H1 (cell line): Measurements from ENCODE around the gene QPCT. TPM values are rescaled to one million over a fixed set of nuclear protein-coding genes. Genes with fewer than 3 reads are reported as not detected.

Experiments used
- CTCF ChIA-PET: fragments of 300-600 bp; sonication (Branson Sonifier 250); formaldehyde crosslinking; loops from one replicate; lab custom pipeline; 2021; ENCODE audit not compliant: partially characterized antibody; lab: Charles Lee
- POLR2A ChIA-PET: fragments of 300-600 bp; sonication (Branson Sonifier 250); formaldehyde crosslinking; loops from one replicate; lab custom pipeline; 2021; ENCODE audit warnings: inconsistent platforms; ENCODE audit not compliant: partially characterized antibody; lab: Charles Lee
- DNase-seq, 2 experiments: peaks; one replicate each; pipeline versions ENCODE4 v3.0.0 to v3.0.0-alpha.2; 2010 to 2022; ENCODE audit warnings: low spot score in 2 of 2, low read depth in 1 of 2, mixed read lengths in 1 of 2
- FAIRE-seq: peaks from 2 replicates; lab custom pipeline; 2011; peaks lifted over from hg19 to GRCh38; lab: Jason Lieb, UNC
- H2AFZ ChIP-seq: 2 replicates; pipeline ENCODE4 v1.8.1; 2012; ENCODE audit warnings: low read length, inconsistent platforms
- H2AK5ac ChIP-seq: 2 replicates; pipeline ENCODE4 v1.6.1; 2013; ENCODE audit warnings: low read depth, low read length
- H2BK120ac ChIP-seq: replicated peaks from 2 replicates; pipeline ENCODE3; 2013; ENCODE audit warnings: low read depth, low read length, inconsistent platforms
- H2BK12ac ChIP-seq: 2 replicates; pipeline ENCODE4 v1.6.1; 2013; ENCODE audit warnings: low read depth, low read length
- H2BK15ac ChIP-seq: 2 replicates; pipeline ENCODE4 v1.6.1; 2013; ENCODE audit warnings: low read length
- H2BK20ac ChIP-seq: 2 replicates; pipeline ENCODE4 v1.6.1; 2013; ENCODE audit warnings: low read length
- H2BK5ac ChIP-seq: 2 replicates; pipeline ENCODE4 v1.6.1; 2013; ENCODE audit warnings: low read depth, low read length
- H3K14ac ChIP-seq: 2 replicates; pipeline ENCODE4 v1.6.1; 2013; ENCODE audit warnings: inconsistent platforms; ENCODE audit not compliant: insufficient read length
- H3K18ac ChIP-seq: 2 replicates; pipeline ENCODE4 v1.6.1; 2013; ENCODE audit warnings: low read length; ENCODE audit errors: extremely low read depth
- H3K23ac ChIP-seq: 2 replicates; pipeline ENCODE4 v1.6.1; 2013; ENCODE audit warnings: inconsistent platforms; ENCODE audit not compliant: insufficient read length
- H3K23me2 ChIP-seq: 2 replicates; pipeline ENCODE4 v1.6.1; 2013; ENCODE audit warnings: low read depth, low read length
- H3K27ac ChIP-seq: 2 replicates; pipeline ENCODE4 v1.6.1; 2011; ENCODE audit warnings: low read depth, low read length, inconsistent platforms
- H3K27me3 ChIP-seq, 4 experiments: replicated peaks in 1 of 4; 1 replicate in 1 of 4; 2 replicates in 3 of 4; pipeline versions ENCODE4 v1.6.1 to v1.8.1; 2011 to 2013; ENCODE audit warnings: low read length in 3 of 4, mild to moderate bottlenecking in 3 of 4, inconsistent platforms in 2 of 4, mixed read lengths in 2 of 4, moderate library complexity in 1 of 4; ENCODE audit not compliant: control insufficient read depth in 3 of 4, insufficient read depth in 3 of 4; ENCODE audit errors: extremely low read depth in 1 of 4
- H3K36me3 ChIP-seq, 4 experiments: 2 replicates each; pipeline versions ENCODE4 v1.6.1 to v1.8.1; 2011 to 2013; ENCODE audit warnings: mild to moderate bottlenecking in 4 of 4, low read length in 3 of 4, moderate library complexity in 2 of 4, control low read depth in 1 of 4, inconsistent platforms in 1 of 4; ENCODE audit not compliant: insufficient read depth in 4 of 4, control insufficient read depth in 2 of 4
- H3K4ac ChIP-seq: replicated peaks from 2 replicates; pipeline ENCODE3; 2013; ENCODE audit warnings: low read length, low read depth, mixed read lengths, inconsistent platforms; ENCODE audit not compliant: insufficient read length
- H3K4me1 ChIP-seq, 4 experiments: replicated peaks in 1 of 4; 1 replicate in 1 of 4; 2 replicates in 3 of 4; pipeline versions ENCODE4 v1.6.1 to v1.8.1; 2011 to 2013; ENCODE audit warnings: low read length in 3 of 4, inconsistent platforms in 2 of 4, mixed read lengths in 1 of 4; ENCODE audit not compliant: insufficient read depth in 4 of 4, control insufficient read depth in 3 of 4
- H3K4me2 ChIP-seq, 2 experiments: 2 replicates each; pipeline versions ENCODE4 v1.6.1 to v1.8.1; 2011 to 2013; ENCODE audit warnings: low read depth in 2 of 2, low read length in 2 of 2, control low read depth in 1 of 2, inconsistent platforms in 1 of 2, mild to moderate bottlenecking in 1 of 2; ENCODE audit not compliant: insufficient read depth in 1 of 2
- H3K4me3 ChIP-seq, 4 experiments: fragments of 200-600, 300-600 bp in 1 of 4; sonication (generic), shearing (Covaris generic), sonication (Bioruptor Twin) in 1 of 4; 2 replicates each; pipeline versions ENCODE4 v1.5.1 to v1.8.1; 2011 to 2016; ENCODE audit warnings: low read length in 4 of 4, low read depth in 3 of 4, control low read depth in 2 of 4, inconsistent platforms in 2 of 4, mild to moderate bottlenecking in 2 of 4, mixed read lengths in 1 of 4, moderate library complexity in 1 of 4; ENCODE audit not compliant: insufficient read depth in 2 of 4; ENCODE audit errors: extremely low read depth in 1 of 4
- H3K56ac ChIP-seq: replicated peaks from 2 replicates; pipeline ENCODE3; 2013; ENCODE audit warnings: low read depth, mild to moderate bottlenecking, mixed read lengths, low read length, inconsistent platforms; ENCODE audit not compliant: insufficient read length
- H3K79me1 ChIP-seq: 2 replicates; pipeline ENCODE4 v1.6.1; 2013; ENCODE audit warnings: low read depth, low read length, control low read depth
- H3K79me2 ChIP-seq, 2 experiments: 2 replicates each; pipeline versions ENCODE4 v1.6.1 to v1.8.1; 2012 to 2013; ENCODE audit warnings: low read length in 2 of 2, mild to moderate bottlenecking in 2 of 2, inconsistent platforms in 1 of 2; ENCODE audit not compliant: insufficient read depth in 2 of 2, control insufficient read depth in 1 of 2
- H3K9ac ChIP-seq, 4 experiments: replicated peaks in 1 of 4; 1 replicate in 1 of 4; 2 replicates in 3 of 4; pipeline versions ENCODE4 v1.6.1 to v1.8.1; 2011 to 2013; ENCODE audit warnings: low read depth in 3 of 4, low read length in 3 of 4, control low read depth in 2 of 4, mild to moderate bottlenecking in 2 of 4, moderate library complexity in 2 of 4, inconsistent platforms in 1 of 4; ENCODE audit errors: extremely low read depth in 1 of 4
- H3K9me3 ChIP-seq, 2 experiments: 2 replicates each; pipeline versions ENCODE4 v1.6.1 to v1.8.1; 2012 to 2013; ENCODE audit warnings: mild to moderate bottlenecking in 2 of 2, moderate library complexity in 2 of 2, control low read depth in 1 of 2, inconsistent platforms in 1 of 2, low read depth in 1 of 2, low read length in 1 of 2, mixed read lengths in 1 of 2; ENCODE audit not compliant: insufficient read depth in 2 of 2
- H4K20me1 ChIP-seq, 2 experiments: replicated peaks in 1 of 2; 2 replicates each; pipeline versions ENCODE3 to v1.8.1; 2011 to 2013; ENCODE audit warnings: inconsistent platforms in 2 of 2, low read length in 2 of 2, mild to moderate bottlenecking in 1 of 2; ENCODE audit not compliant: insufficient read depth in 2 of 2, control insufficient read depth in 1 of 2
- H4K5ac ChIP-seq: 2 replicates; pipeline ENCODE4 v1.6.1; 2013; ENCODE audit warnings: low read length, low read depth, mixed read lengths, inconsistent platforms; ENCODE audit not compliant: insufficient read length
- H4K8ac ChIP-seq: 2 replicates; pipeline ENCODE4 v1.8.0; 2013; ENCODE audit warnings: mild to moderate bottlenecking, moderate library complexity, low read length, inconsistent platforms; ENCODE audit not compliant: insufficient read depth; ENCODE audit errors: extremely low read depth
- H4K91ac ChIP-seq: replicated peaks from 2 replicates; pipeline ENCODE3; 2013; ENCODE audit warnings: low read length, mixed read lengths, inconsistent platforms; ENCODE audit not compliant: insufficient read length
- CHD2 ChIP-seq: IDR thresholded peaks from 2 replicates; pipeline ENCODE4 v1.6.1; 2012; ENCODE audit warnings: low read length, improper control_type of control experiment
- RFX5 ChIP-seq: IDR thresholded peaks from 2 replicates; pipeline ENCODE4 v1.6.1; 2011; ENCODE audit warnings: low read depth, low read length, improper control_type of control experiment, borderline replicate concordance
- RNF2 ChIP-seq: fragments of 200-900, 300-1000 bp; sonication (generic); IDR thresholded peaks from 2 replicates; pipeline ENCODE4 v1.7.1; 2016; ENCODE audit warnings: borderline replicate concordance, low read depth, mild to moderate bottlenecking, antibody characterized with exemption, low read length; ENCODE audit not compliant: poor library complexity, severe bottlenecking; ENCODE audit errors: missing control alignments
- WGBS, 2 experiments: shearing (Covaris generic) in 1 of 2; methylation state at CpG; one replicate each; pipeline versions ENCODE4 v1.1.6 to v1.1.7; 2013 to 2015; ENCODE audit warnings: low lambda C conversion rate in 2 of 2, mixed read lengths in 2 of 2, inconsistent platforms in 1 of 2, low coverage in 1 of 2, missing lambda C conversion rate in 1 of 2; ENCODE audit not compliant: insufficient replicate concordance in 2 of 2, insufficient coverage in 1 of 2, insufficient read length in 1 of 2; ENCODE audit errors: extremely low coverage in 1 of 2, missing lambda C conversion rate in 1 of 2; 5-methylcytosine and 5-hydroxymethylcytosine counted together
- polyA plus RNA-seq, 7 experiments: library from polyadenylated mRNA; depleted of rRNA in 3 of 7; stranded (reverse) in 5 of 7; unstranded in 2 of 7; fragments of >200 nt in 5 of 7; fragments of 200-250 nt in 2 of 7; gene quantifications; 1 replicate in 5 of 7; 2 replicates in 1 of 7; 4 replicates in 1 of 7; pipeline versions ENCODE4 v1.2.1 to v1.2.3, GENCODE V29; 2011 to 2013; ENCODE audit warnings: missing spikeins in 2 of 7, mixed read lengths in 2 of 7
- total RNA-seq: library from RNA; stranded (reverse); fragmentation: NEBNext Ultra II Directional; extraction: Animal tissue kit (Norgen Biotek cat#: 25700); gene quantifications from 2 replicates; pipeline ENCODE4 v1.2.1, GENCODE V29; 2021

QPCT gene
- total and polyA plus RNA-seq, 2 of the 8 experiments (the other 6 are each of a cell fraction or from before 2014, with no cell fraction given) = 4.0 to 4.3 TPM

DNA sequence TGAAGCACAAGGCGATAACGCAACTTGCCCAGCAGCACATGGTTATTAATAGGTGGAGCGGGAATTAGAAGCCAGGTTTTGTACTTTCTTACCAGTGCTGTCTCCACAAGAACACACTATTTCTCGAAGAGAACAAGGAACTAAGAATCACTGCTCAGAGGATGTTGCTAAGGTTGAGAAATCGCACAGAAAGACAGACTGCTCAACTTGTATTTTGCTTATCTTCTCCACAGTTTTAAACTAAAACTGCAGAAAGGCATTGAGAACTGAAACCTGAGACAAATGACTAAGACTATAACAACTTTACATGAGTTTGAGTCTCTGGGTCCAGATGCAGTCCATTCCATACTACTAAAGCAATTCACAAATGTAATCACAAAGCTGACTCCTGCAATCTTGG is 26.0 kb upstream of the QPCT start:
- Histone ChIP-seq H3K9ac (no peak overlapping the region), H3K4me2 (no peak overlapping the region), H3K79me1 (no peaks in the 10 kb centered on the region; the same call in 1 of the 2 replicates), H2BK120ac (no peak overlapping the region), H2AFZ (no peak overlapping the region), H3K27me3 (no peaks in the 10 kb centered on the region), H2BK15ac (no peak overlapping the region), H3K4me3 (no peak overlapping the region), H4K5ac (no peak overlapping the region), H3K56ac (no peak overlapping the region), H2AK5ac (no peak overlapping the region), H3K79me2 (peaks cover 4 to 99% of the 10 kb centered on the region in 2 experiments; a peak in 3 of 4 replicates), H3K4ac (no peak overlapping the region), H3K4me1 (peaks cover 0 to 2% (median 0%) of the 10 kb centered on the region in 4 experiments; a peak in 4 of 7 replicates), H4K8ac (no peak overlapping the region), H3K18ac (no peak overlapping the region), H4K20me1 (peaks cover 2 to 4% of the 10 kb centered on the region in 2 experiments), H3K23ac (no peak overlapping the region), H3K14ac (no peak overlapping the region), H2BK12ac (no peak overlapping the region), H3K23me2 (0 out of 2 replicates have a peak, but pooled peaks cover 2% of the 10 kb centered on the region), H3K27ac (no peak overlapping the region), H2BK5ac (no peak overlapping the region), H3K36me3 (peaks cover 0 to 5% (median 0%) of the 10 kb centered on the region in 4 experiments; a peak in 2 of 8 replicates), H3K9me3 (no peaks in the 10 kb centered on the region), H2BK20ac (no peak overlapping the region), H4K91ac (no peak overlapping the region)
- POLR2A ChIA-PET = no interaction called here
- DNase-seq (no peak), FAIRE-seq (no peak)
- CTCF ChIA-PET = interaction anchor here (1.2 kb wide), 1 partner anchor 59 kb away, joined by 3 read pairs; no protein-coding TSS in a partner anchor
- 92% methylated on average over 5 of the region's 5 CpGs; no CpG with 5 or more reads in 1 of the 2 experiments for WGBS, 2 experiments
- TF ChIP-seq RFX5 (no peak), CHD2 (no peak), RNF2 (no peak)
